GM19099 (cell line): ENCODE measurements around the gene RCAN3.

ENCODE experiments used
- POLR2A ChIP-seq: IDR thresholded peaks from 3 replicates; pipeline ENCODE4 v1.6.1; 2011; ENCODE audit warnings: low read depth; ENCODE audit not compliant: insufficient read length; ENCODE audit errors: extremely low read depth

RCAN3 gene

GRCh38 chr1:24501371-24502064 is 1.1 kb upstream of the RCAN3 start:
- TF ChIP-seq POLR2A = no peak

DNA sequence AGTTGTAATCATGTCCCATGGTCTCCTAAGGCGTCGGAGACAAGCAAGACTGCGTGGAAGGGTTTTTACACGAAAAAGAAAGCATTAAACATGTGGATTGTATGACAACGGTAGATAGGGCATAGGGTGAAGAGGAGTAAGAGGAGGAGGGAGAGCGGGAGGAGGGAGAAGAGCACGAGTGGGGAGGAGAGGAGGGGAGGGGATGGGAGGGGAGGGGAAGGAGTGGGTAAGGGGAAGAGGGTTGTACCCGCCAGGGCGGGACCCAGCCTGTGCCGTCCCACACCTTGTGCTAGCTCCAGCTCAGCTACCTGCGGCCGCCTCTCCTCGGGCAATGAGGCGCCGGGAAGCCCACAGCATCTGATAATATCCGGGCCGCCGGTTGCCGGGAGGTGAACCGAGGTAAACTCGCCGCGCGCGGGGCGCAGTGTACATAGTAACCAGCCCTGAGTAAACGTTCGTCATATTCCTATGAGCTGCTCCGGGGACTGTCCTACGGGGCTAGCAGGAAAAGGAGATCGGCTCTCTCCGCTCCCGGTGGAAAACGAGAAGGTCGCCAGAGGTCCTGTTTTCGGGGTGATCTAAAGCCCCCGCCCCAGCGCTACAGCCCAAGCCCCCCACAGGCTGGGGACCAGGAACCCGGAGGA is 449 bp upstream of the RCAN3 start:
- no peak for TF ChIP-seq POLR2A

DNA sequence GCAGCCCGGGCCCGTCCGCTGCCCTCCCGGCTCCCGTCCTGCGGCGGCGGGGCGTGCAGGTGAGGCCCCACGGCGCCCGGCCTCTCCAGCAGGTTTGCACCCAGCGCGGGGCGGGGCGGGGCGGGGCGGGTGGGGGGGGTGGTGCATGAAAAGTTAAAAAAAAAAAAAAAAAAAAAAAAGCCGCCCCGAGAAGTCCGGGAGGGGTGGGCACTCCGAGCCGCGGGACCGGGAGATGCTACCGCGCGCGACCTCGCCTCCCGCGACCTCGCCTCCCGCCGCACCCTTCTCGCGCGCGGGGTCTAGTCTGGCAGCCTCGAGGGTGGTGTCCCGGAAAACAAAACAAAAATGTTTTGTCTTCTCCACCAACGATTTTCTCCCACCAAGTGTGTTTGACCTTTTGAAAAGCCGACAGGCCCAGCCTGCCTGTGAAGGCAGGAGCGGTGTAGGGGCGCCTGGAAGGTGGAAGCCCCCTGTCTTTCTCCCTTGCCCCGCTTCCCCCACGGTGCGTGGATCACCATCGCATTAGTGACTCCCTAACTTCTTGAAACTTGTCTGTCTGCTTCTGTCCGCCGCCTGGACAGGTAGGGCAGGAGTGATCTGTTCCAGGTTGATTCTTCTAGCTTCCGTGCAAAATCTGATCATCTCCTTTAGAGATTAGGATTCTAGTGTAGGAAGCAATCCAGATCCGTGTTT is 569 bp downstream of the RCAN3 start:
- TF ChIP-seq POLR2A = no peak

GRCh38 chr1:24503870-24504523 is 1.4 kb downstream of the RCAN3 start:
- no peak for TF ChIP-seq POLR2A

GRCh38 chr1:24504560-24504959 is 1.9 kb downstream of the RCAN3 start:
- TF ChIP-seq POLR2A = no peak

DNA sequence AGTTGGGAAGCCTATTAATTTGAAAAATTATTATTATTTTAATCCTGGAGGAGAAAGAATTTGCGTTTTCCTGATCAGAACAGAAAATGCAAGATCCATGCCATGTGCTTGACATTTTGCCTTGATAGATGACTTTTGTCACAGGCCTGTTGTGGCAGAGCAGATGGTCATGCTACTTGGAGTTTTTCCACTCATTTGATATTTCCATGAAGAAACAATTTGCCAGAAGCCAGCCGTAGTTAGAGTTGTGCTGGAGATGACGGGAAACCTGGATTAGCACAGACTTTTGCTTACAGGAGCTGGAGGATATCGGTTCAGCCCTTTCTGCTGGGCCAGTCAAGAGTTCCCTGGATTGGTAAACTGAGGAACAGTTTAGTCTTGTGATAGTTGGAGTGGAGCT is 3.2 kb downstream of the RCAN3 start:
- TF ChIP-seq POLR2A = no peak

DNA sequence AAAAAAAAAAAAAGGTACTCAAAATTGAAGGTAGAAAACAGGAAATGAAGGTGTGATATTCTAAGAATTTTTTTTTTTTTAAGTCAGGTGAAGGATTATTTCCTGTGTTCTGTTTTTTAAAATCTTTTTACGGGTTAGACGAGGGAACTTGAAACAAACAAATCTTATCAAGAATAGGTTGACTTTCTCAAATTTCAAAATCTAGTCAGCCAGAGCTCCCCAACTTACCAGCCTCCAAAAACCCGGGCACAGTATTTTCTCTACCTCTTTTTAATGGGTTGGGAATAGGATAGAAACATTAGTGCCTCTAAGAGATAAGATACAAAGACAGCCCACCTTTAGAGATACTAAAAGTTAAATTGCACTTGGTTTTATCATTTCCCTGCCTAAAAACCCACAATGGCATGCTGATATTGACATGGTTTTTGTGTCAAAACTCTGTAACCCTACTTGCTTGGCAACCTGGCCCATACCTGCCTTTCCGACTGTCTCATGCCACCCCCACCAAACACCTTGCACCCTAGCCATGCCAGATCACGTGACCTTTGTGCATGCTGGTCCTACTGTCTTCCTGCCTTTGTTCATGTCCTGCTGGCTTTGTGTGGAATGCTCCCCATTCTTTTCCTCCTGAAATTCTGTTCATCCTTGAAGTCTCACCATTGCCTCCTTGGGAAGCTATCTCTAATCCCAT is 4.2 kb downstream of the RCAN3 start:
- TF ChIP-seq POLR2A = no peak

DNA sequence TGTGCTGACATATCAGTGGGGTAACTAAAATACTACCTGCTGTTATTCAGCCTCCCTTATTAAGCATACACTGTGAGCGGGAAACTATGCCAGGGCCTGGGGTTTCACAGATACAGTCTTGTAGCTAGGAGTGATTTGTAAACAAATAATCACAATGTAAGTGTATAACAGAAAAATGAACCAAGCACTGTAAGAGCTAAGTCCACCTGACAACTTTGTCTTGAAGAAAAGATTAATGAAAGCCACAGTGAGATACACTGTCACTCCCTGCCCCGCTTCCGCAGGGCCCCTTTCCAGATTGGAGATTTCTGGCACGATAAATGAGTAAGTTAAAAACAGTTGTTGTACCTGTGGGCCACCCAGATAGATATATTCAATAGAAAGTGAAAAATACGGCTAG is 4.8 kb downstream of the RCAN3 start:
- no peak for TF ChIP-seq POLR2A

DNA sequence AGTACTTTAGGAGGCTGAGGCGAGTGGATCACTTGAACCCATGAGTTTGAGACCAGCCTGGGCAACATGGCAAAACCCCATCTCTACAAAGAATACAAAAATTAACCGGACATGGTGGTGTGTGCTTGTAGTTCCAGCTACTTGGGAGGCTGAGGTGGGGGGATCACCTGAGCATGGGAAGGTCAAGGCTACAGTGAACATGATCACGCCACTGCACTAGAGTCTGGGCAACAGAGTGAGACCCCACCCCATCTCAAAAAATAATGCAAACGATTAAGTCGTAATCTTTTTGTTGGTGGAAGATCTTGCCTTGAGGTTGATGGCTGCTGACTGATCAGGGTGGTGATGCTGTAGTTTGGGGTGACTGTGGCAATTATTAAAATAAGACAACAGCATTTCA is 6.3 kb downstream of the RCAN3 start:
- TF ChIP-seq POLR2A = no peak

GRCh38 chr1:24513706-24514105 is 11.1 kb downstream of the RCAN3 start:
- no peak for TF ChIP-seq POLR2A

DNA sequence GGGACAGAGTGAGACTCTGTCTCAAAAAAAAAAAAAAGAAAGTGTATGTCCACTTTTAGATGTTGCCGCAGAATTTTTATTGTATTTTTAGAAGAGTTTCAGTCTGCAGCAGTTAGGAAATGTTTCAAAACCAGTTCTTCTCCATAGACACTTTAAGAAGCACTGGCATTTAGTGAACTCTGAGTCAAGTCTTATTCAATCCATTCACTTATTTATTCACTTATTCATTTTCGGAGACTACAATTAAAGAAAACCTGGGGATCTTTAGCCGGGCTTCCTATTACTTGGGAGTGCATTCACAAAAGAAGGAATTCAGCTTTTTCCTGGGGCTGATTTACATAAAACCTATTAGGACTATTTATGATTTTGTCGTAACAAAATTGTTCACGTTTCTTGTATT is 12.3 kb downstream of the RCAN3 start:
- no peak for TF ChIP-seq POLR2A

DNA sequence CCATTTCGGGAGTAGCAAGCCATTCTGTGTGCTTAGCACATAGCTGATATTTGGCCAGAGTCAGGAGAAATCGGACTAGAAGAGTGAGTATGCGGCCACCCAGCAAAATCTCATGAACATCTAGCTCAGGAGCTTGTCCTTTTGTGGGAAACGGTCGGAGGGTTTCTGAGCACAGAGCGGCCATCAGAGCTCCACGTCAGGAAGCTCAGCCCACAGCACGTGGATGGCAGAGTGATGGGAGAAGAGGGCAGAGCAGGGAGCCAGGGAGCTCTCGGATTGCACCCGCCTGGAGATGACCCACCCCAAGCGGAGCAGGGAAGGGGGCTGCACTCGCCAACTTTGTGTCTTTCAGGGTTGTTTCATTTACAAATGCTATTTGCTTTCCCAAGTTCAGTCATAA is 13.9 kb downstream of the RCAN3 start:
- no peak for TF ChIP-seq POLR2A

DNA sequence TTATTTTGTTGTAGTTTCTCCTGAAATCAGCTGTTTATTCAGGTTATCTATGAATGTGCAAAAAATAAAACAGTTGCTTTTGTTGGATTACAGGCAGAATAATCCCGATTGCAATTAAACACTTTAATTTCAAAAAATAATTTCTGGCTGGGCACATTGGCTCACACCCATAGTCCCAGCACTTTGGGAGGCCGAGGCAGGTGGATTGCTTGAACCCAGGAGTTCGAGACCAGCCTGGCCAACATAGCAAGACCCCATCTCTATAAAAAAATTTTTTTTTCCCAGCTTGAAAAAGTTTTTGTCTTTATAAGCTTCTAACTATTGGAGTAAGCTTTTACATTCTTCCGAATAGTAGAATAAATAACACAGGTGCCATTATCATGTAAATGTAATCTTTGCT is 15.3 kb downstream of the RCAN3 start:
- TF ChIP-seq POLR2A = no peak

- TF ChIP-seq POLR2A = no peak
Measured at GRCh38 chr1:24525606-24526005, 23.0 kb downstream of the RCAN3 start.

DNA sequence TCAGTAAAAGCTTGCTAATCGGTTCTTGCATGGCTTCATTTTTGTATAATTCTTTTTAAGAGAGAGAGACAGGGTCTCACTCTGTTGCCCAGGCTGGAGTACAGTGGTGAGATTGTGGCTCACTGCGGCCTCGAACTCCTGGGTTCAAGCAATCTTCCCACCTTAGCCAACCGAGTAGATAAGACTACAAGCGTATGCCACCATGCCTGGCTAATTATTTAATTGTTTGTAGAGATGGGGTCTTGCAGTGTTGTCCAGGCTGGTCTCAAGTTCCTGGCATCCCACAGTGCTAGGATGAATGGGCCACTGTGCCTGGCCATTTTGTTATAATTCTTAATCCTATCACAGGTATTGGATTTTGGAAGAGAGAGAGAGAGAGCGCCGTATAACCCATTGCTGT is 23.4 kb downstream of the RCAN3 start:
- TF ChIP-seq POLR2A = no peak

- TF ChIP-seq POLR2A = no peak
Measured at GRCh38 chr1:24526940-24527542, 24.4 kb downstream of the RCAN3 start.

- no peak for TF ChIP-seq POLR2A
Measured at GRCh38 chr1:24528744-24529143, 26.1 kb downstream of the RCAN3 start.
